Trophoblast cell (in vitro differentiated cells and primary cell): Measurements from ENCODE around the gene MORN5.

Source experiments
- DNase-seq, 2 donors: peaks; one replicate each; pipeline ENCODE4 v3.0.0-alpha.2; 2016
- H2AFZ ChIP-seq: 2 replicates; pipeline ENCODE4 v1.6.1; 2013; ENCODE audit warnings: low read length, moderate library complexity, mild to moderate bottlenecking; ENCODE audit not compliant: insufficient read depth, poor library complexity
- H2AK5ac ChIP-seq: 2 replicates; pipeline ENCODE4 v1.6.1; 2013; ENCODE audit warnings: mild to moderate bottlenecking, low read length
- H2BK120ac ChIP-seq: 2 replicates; pipeline ENCODE4 v1.6.1; 2013; ENCODE audit warnings: low read length, mild to moderate bottlenecking, moderate library complexity; ENCODE audit not compliant: insufficient read depth, poor library complexity
- H2BK12ac ChIP-seq: 2 replicates; pipeline ENCODE4 v1.6.1; 2013; ENCODE audit warnings: mild to moderate bottlenecking, low read length, moderate library complexity
- H2BK5ac ChIP-seq: 2 replicates; pipeline ENCODE4 v1.6.1; 2013; ENCODE audit warnings: low read length, low read depth, moderate library complexity, mild to moderate bottlenecking; ENCODE audit not compliant: poor library complexity
- H3K14ac ChIP-seq: 2 replicates; pipeline ENCODE4 v1.6.1; 2013; ENCODE audit warnings: mild to moderate bottlenecking, low read length
- H3K18ac ChIP-seq: 2 replicates; pipeline ENCODE4 v1.6.1; 2013; ENCODE audit warnings: mild to moderate bottlenecking, low read length
- H3K23ac ChIP-seq: 2 replicates; pipeline ENCODE4 v1.6.1; 2013; ENCODE audit warnings: low read length
- H3K27ac ChIP-seq: 2 replicates; pipeline ENCODE4 v1.5.1; 2013; ENCODE audit warnings: low read depth, mild to moderate bottlenecking, inconsistent platforms, low read length, moderate library complexity
- H3K27me3 ChIP-seq: 2 replicates; pipeline ENCODE4 v1.6.1; 2013; ENCODE audit warnings: inconsistent platforms, mild to moderate bottlenecking, low read length, moderate library complexity; ENCODE audit not compliant: insufficient read depth
- H3K36me3 ChIP-seq, 2 experiments: 1 replicate in 1 of 2; 2 replicates in 1 of 2; pipeline ENCODE4 v1.6.1; 2013; ENCODE audit warnings: low read length in 2 of 2, mild to moderate bottlenecking in 2 of 2, moderate library complexity in 1 of 2; ENCODE audit not compliant: insufficient read depth in 2 of 2, control insufficient read depth in 1 of 2
- H3K4ac ChIP-seq: 2 replicates; pipeline ENCODE4 v1.6.1; 2013; ENCODE audit warnings: low read depth, mild to moderate bottlenecking, low read length, moderate library complexity
- H3K4me1 ChIP-seq, 2 experiments: 1 replicate in 1 of 2; 2 replicates in 1 of 2; pipeline ENCODE4 v1.6.1; 2013; ENCODE audit warnings: low read length in 2 of 2, mild to moderate bottlenecking in 2 of 2, moderate library complexity in 1 of 2; ENCODE audit not compliant: insufficient read depth in 2 of 2, control insufficient read depth in 1 of 2
- H3K4me2 ChIP-seq: 2 replicates; pipeline ENCODE4 v1.6.1; 2013; ENCODE audit warnings: inconsistent platforms, mild to moderate bottlenecking, low read length, moderate library complexity
- H3K4me3 ChIP-seq: 2 replicates; pipeline ENCODE4 v1.5.1; 2013; ENCODE audit warnings: mild to moderate bottlenecking, low read depth, low read length, inconsistent platforms
- H3K79me1 ChIP-seq: one replicate; pipeline ENCODE4 v1.6.1; 2013; ENCODE audit warnings: low read length
- H3K79me2 ChIP-seq: 2 replicates; pipeline ENCODE4 v1.6.1; 2013; ENCODE audit warnings: low read length, mild to moderate bottlenecking; ENCODE audit not compliant: control insufficient read depth, insufficient read depth, poor library complexity
- H3K9ac ChIP-seq: 2 replicates; pipeline ENCODE4 v1.6.1; 2013; ENCODE audit warnings: mild to moderate bottlenecking, low read length
- H3K9me3 ChIP-seq: 2 replicates; pipeline ENCODE4 v1.6.1; 2013; ENCODE audit warnings: low read depth, mild to moderate bottlenecking, control low read depth, inconsistent platforms, low read length; ENCODE audit not compliant: insufficient read depth
- H4K12ac ChIP-seq: 2 replicates; pipeline ENCODE4 v1.6.1; 2013; ENCODE audit warnings: low read depth, mild to moderate bottlenecking, low read length, moderate library complexity
- H4K8ac ChIP-seq: 2 replicates; pipeline ENCODE4 v1.6.1; 2013; ENCODE audit warnings: low read depth, mild to moderate bottlenecking, low read length, moderate library complexity
- H4K91ac ChIP-seq: one replicate; pipeline ENCODE4 v1.6.1; 2013; ENCODE audit warnings: low read depth, mild to moderate bottlenecking, low read length, moderate library complexity
- WGBS: extraction: QIAGEN DNeasy Blood & Tissue Kit; methylation state at CpG from one replicate; pipeline ENCODE4 v1.1.7; 2013; ENCODE audit warnings: missing lambda C conversion rate; ENCODE audit not compliant: insufficient read length, insufficient coverage; ENCODE audit errors: extremely low coverage; 5-methylcytosine and 5-hydroxymethylcytosine counted together

Gene MORN5

GRCh38 chr9:122215663-122216062, 56.0 kb downstream of the MORN5 start:
- no CpG with 5 or more reads among the region's 1 CpG for WGBS

GRCh38 chr9:122216138-122216797, 56.6 kb downstream of the MORN5 start:
- Histone ChIP-seq H3K18ac (no peak overlapping the region), H2AK5ac (no peak overlapping the region), H3K4me2 (no peak overlapping the region), H3K9me3 (peaks cover 18% of the 10 kb centered on the region), H2BK5ac (no peak overlapping the region), H2BK12ac (no peak overlapping the region), H3K4me3 (no peak overlapping the region), H2BK120ac (no peak overlapping the region), H3K4ac (no peak overlapping the region), H4K12ac (no peak overlapping the region), H3K79me2 (no peaks in the 10 kb centered on the region), H3K27ac (no peak overlapping the region), H3K79me1 (no peaks in the 10 kb centered on the region), H3K23ac (no peak overlapping the region), H2AFZ (no peak overlapping the region), H3K14ac (no peak overlapping the region), H4K8ac (no peak overlapping the region), H4K91ac (no peak overlapping the region), H3K9ac (no peak overlapping the region), H3K27me3 (peaks cover 88% of the 10 kb centered on the region), H3K4me1 (peaks cover 6 to 10% of the 10 kb centered on the region in 2 experiments), H3K36me3 (no peaks in the 10 kb centered on the region)
- no peak for DNase-seq
- WGBS = no CpG with 5 or more reads among the region's 4 CpGs

More at GRCh38 chr9:122215663-122216062, 56.0 kb downstream of the MORN5 start:
- Histone ChIP-seq H3K27me3 (peaks cover 82% of the 10 kb centered on the region), H2BK120ac (no peak overlapping the region), H2BK5ac (no peak overlapping the region), H4K12ac (no peak overlapping the region), H3K14ac (no peak overlapping the region), H2AFZ (no peak overlapping the region), H2BK12ac (no peak overlapping the region), H3K4me3 (no peak overlapping the region), H3K36me3 (no peaks in the 10 kb centered on the region), H2AK5ac (no peak overlapping the region), H3K9ac (no peak overlapping the region), H3K79me2 (no peaks in the 10 kb centered on the region), H4K91ac (no peak overlapping the region), H3K18ac (no peak overlapping the region), H3K79me1 (no peaks in the 10 kb centered on the region), H3K4ac (no peak overlapping the region), H4K8ac (no peak overlapping the region), H3K4me2 (no peak overlapping the region), H3K4me1 (peaks cover 6 to 10% of the 10 kb centered on the region in 2 experiments), H3K27ac (no peak overlapping the region), H3K9me3 (peaks cover 18% of the 10 kb centered on the region), H3K23ac (no peak overlapping the region)
- DNase-seq = no peak

- Histone ChIP-seq H3K14ac (no peak overlapping the region), H3K27ac (no peak overlapping the region), H3K9me3 (peaks cover 18% of the 10 kb centered on the region), H3K27me3 (peaks cover 89% of the 10 kb centered on the region), H3K4me1 (peaks cover 6 to 10% of the 10 kb centered on the region in 2 experiments), H3K4ac (no peak overlapping the region), H3K9ac (no peak overlapping the region), H3K18ac (no peak overlapping the region), H4K12ac (no peak overlapping the region), H2AK5ac (no peak overlapping the region), H3K23ac (no peak overlapping the region), H3K79me1 (no peaks in the 10 kb centered on the region), H3K36me3 (no peaks in the 10 kb centered on the region), H3K4me3 (no peak overlapping the region), H3K4me2 (no peak overlapping the region), H2AFZ (no peak overlapping the region), H4K91ac (no peak overlapping the region), H2BK12ac (no peak overlapping the region), H2BK5ac (no peak overlapping the region), H4K8ac (no peak overlapping the region), H3K79me2 (no peaks in the 10 kb centered on the region), H2BK120ac (no peak overlapping the region)
- DNase-seq = no peak
- WGBS = no CpG with 5 or more reads among the region's 35 CpGs
These were observed 57.2 kb downstream of the MORN5 start for GRCh38 chr9:122216798-122217418.

DNA sequence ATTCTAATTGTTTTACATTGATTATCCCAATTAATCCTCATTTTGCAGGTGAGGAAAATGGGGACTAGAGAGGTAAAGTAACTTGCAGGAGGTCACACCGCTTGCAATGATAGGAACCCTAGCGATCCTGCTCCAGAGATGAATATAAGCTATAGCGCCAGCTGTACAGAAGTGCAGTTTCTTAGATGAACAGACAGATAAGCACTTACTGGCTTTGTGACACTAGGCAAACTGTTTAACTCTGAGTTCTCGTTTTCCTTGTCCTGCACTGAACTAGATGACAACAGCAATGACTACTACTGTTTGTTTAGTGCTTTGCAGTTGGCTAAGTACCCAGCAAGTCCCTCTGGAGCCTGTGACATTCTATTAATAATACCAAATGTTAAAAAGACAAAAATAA, 57.9 kb downstream of the MORN5 start:
- Histone ChIP-seq H3K4me3 (no peak overlapping the region), H3K27me3 (peaks cover 88% of the 10 kb centered on the region), H2BK5ac (no peak overlapping the region), H3K9ac (no peak overlapping the region), H3K79me1 (no peaks in the 10 kb centered on the region), H3K4me2 (no peak overlapping the region), H3K36me3 (no peaks in the 10 kb centered on the region), H2AFZ (no peak overlapping the region), H3K4ac (no peak overlapping the region), H4K12ac (no peak overlapping the region), H3K4me1 (peaks cover 6 to 10% of the 10 kb centered on the region in 2 experiments), H4K8ac (no peak overlapping the region), H3K9me3 (peaks cover 17% of the 10 kb centered on the region), H3K14ac (no peak overlapping the region), H3K79me2 (no peaks in the 10 kb centered on the region), H2BK120ac (no peak overlapping the region), H2BK12ac (no peak overlapping the region), H2AK5ac (no peak overlapping the region), H4K91ac (no peak overlapping the region), H3K27ac (no peak overlapping the region), H3K18ac (no peak overlapping the region), H3K23ac (no peak overlapping the region)
- DNase-seq = no peak
- no CpG with 5 or more reads among the region's 4 CpGs for WGBS
